Fibroblast of pulmonary artery (primary cell): ENCODE results near the gene ANKRD10.
A peak's percentile ranks its signal among the peaks of the same experiment; 100 is the strongest.

Experiments used
- DNase-seq: peaks from one replicate; pipeline ENCODE4 v3.0.0-alpha.2; 2010; ENCODE audit warnings: low read depth
- H3K4me3 ChIP-seq: replicated peaks from 2 replicates; pipeline ENCODE4 v1.5.1; 2011; ENCODE audit warnings: low read depth, mild to moderate bottlenecking, control low read depth, low read length, moderate library complexity
- TF ChIP-seq, protein P1 (sequence below): IDR thresholded peaks from 2 replicates; pipeline ENCODE4 v1.5.1; 2011; ENCODE audit warnings: mild to moderate bottlenecking, control low read depth, low read length, inconsistent platforms; ENCODE audit errors: missing control alignments

ANKRD10 gene

GRCh38 chr13:110942248-110942981, 27.5 kb upstream of the ANKRD10 start:
- DNase-seq = peak; percentile 14
- H3K4me3 ChIP-seq = no peak overlapping the region
- TF ChIP-seq, protein P1, sequence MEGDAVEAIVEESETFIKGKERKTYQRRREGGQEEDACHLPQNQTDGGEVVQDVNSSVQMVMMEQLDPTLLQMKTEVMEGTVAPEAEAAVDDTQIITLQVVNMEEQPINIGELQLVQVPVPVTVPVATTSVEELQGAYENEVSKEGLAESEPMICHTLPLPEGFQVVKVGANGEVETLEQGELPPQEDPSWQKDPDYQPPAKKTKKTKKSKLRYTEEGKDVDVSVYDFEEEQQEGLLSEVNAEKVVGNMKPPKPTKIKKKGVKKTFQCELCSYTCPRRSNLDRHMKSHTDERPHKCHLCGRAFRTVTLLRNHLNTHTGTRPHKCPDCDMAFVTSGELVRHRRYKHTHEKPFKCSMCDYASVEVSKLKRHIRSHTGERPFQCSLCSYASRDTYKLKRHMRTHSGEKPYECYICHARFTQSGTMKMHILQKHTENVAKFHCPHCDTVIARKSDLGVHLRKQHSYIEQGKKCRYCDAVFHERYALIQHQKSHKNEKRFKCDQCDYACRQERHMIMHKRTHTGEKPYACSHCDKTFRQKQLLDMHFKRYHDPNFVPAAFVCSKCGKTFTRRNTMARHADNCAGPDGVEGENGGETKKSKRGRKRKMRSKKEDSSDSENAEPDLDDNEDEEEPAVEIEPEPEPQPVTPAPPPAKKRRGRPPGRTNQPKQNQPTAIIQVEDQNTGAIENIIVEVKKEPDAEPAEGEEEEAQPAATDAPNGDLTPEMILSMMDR = no peak

- no peak for DNase-seq
- H3K4me3 ChIP-seq = no peak overlapping the region
- TF ChIP-seq, protein P1 = no peak
Measured at GRCh38 chr13:110938662-110939421, 24.0 kb upstream of the ANKRD10 start.

DNA sequence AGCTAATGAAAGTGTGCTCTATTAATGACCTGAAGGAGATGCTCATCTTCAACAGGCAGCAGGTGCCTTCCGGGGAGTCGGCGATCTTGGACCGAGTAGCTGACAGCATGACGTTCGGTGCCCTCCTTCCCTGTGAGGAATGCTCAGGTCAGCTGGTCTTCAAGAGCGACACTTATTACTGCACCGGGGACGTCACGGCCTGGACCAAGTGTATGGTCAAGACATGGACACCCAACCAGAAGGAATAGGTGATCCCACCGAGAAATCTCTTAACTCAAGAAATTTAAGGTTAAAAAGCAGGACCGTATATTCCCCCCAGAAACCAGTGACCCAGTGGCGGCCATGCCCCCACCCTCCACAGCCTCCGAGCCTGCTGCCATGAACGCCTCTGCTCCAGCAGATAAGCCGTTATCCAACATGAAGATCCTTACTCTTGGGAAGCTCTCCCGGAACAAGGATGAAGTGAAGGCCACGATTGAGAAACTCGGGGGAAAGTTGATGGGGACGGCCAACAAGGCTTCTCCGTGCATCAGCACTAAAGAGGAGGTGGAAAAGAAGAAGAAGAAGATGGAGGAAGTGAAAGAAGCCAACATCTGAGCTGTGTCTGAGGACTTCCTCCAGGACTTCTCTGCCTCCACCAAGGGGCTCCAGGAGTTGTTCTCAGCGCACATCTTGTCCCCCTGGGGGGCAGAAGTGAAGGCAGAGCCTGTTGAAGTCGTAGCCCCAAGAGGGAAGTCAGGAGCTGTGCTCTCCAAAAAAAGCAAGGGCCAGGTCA, 22.8 kb upstream of the ANKRD10 start:
- H3K4me3 ChIP-seq = no peak overlapping the region
- DNase-seq = no peak
- TF ChIP-seq, protein P1 = no peak

GRCh38 chr13:110936519-110936918, 21.6 kb upstream of the ANKRD10 start:
- no peak overlapping the region for H3K4me3 ChIP-seq
- TF ChIP-seq, protein P1 = no peak
- no peak for DNase-seq

DNA sequence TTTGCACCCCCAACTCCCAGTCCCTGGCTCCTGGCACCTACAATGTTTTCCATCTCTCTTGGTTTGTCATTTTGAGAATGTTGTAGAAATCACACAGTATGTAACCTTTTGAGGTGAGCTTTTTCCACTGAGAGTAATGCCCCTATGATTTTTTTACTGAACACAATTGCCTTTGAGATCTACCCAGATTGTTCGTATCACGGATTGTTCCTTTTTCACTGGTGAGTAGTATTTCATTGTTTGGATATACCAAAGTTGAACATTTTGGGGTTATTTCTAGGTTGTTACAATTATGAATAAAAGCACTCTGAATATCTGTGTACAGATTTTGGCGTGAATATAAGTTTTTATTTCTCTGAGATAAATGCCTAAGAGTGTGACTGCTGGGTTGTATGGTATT, 17.7 kb upstream of the ANKRD10 start:
- TF ChIP-seq, protein P1 = no peak
- DNase-seq = no peak
- H3K4me3 ChIP-seq = no peak overlapping the region

DNA sequence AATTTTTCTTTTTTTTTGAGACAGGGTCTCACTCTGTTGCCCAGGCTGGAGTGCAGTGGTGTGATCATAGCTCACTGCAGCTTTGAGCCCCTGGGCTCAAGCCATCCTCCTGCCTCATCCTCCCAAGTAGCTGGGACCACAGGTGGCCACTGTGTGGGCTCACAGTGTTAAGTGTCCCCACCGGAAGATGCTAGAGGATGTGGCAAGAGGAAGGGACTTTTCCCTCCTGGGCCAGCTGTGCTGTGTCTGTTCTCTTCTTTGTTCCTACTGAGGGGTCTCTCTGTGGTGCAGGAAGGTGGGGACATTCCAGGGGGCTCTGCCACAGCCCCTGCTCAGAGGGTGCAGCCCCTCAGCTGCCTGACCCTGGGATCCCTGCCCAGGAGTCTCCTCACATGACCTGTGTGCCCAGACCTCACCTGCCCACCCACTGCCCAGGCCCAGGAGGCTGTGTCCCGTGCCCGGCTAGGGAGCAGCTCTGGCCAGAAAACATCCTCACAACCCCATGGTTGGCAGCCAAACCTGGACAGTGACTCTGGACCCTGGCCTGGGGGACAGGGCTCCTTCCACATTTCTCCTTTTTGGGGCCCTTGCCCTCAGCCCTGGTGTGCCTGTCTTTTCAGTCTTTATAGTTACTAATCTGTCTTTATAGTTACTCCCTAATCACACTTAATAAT, 14.4 kb upstream of the ANKRD10 start:
- DNase-seq = no peak
- TF ChIP-seq, protein P1 = no peak
- no peak overlapping the region for H3K4me3 ChIP-seq
